ENCODE results near the gene POLQ. TPM values are rescaled to one million over a fixed set of nuclear protein-coding genes. Genes with fewer than 3 reads are reported as not detected.

The POLQ gene
- total and polyA plus RNA-seq, 9 of the 15 experiments (the other 6 are each of a cell fraction or from before 2014, with no cell fraction given) = 1.5 to 19.0 (median 8.8) TPM

- ChIA-PET CTCF (ENCODE audit: low intra/inter-chr PET ratio) (no interaction called here), POLR2A (no interaction called here)
- Histone ChIP-seq H3K27me3 (ENCODE audit: control insufficient read depth in 2 of 2, insufficient read depth in 2 of 2, low read length in 2 of 2) (no peaks in the 10 kb centered on the region), H3K9me3 (replicated peaks; ENCODE audit: control insufficient read depth, insufficient read depth, low read depth, low read length) (no peaks in the 10 kb centered on the region), H3K4me1 (replicated peaks in 1 of 2; ENCODE audit: control insufficient read depth in 2 of 2, insufficient read depth in 2 of 2, low read length in 2 of 2) (no peaks in the 10 kb centered on the region), H3K4me2 (ENCODE audit: insufficient read depth, low read length) (no peak overlapping the region), H3K9me1 (ENCODE audit: control insufficient read depth, insufficient read depth, low read length) (no peaks in the 10 kb centered on the region), H4K20me1 (replicated peaks; ENCODE audit: control insufficient read depth, insufficient read depth, low read length) (no peaks in the 10 kb centered on the region), H2AFZ (ENCODE audit: low read depth, low read length) (no peak overlapping the region), H3K4me3 (no peak overlapping the region), H3K27ac (ENCODE audit: extremely low read depth, low read depth, low read length) (no peak overlapping the region), H3K79me2 (ENCODE audit: control insufficient read depth, insufficient read depth, low read length) (no peaks in the 10 kb centered on the region), H3K36me3 (ENCODE audit: control insufficient read depth, insufficient read depth, low read length) (peaks cover 27% of the 10 kb centered on the region; the same call in 2 of the 3 replicates), H3K9ac (ENCODE audit: insufficient read depth in 1 of 2, low read depth in 2 of 2, low read length in 2 of 2) (no peak overlapping the region)
- intact Hi-C loops (cut with micrococcal nuclease) (no loop called here), in situ Hi-C loops (cut with MboI) (no loop called here)
- no peak for FAIRE-seq
- no peak for TF ChIP-seq ZNF592 (IDR thresholded peaks at IDR 0.05)
- TF ChIP-seq CTCFL (IDR thresholded peaks at IDR 0.05; ENCODE audit: borderline replicate concordance, insufficient read depth, low read depth, low read length, poor library complexity, severe bottlenecking) = no peak
- no TSS peak for BruUV-seq (replicated peaks)
- WGBS (ENCODE audit: insufficient coverage, low coverage, missing lambda C conversion rate) = 83% methylated on average over 1 of the region's 1 CpG
- no peak for ATAC-seq
- no peak for DNase-seq (ENCODE audit: extremely low read depth in 1 of 4, low spot score in 3 of 4)
Measured at GRCh38 chr3:121443456-121443855, 102.3 kb downstream of the POLQ start.
